Endothelial cell of umbilical vein (primary cell): ENCODE results near the gene SLC22A7. TPM values are rescaled to one million over a fixed set of nuclear protein-coding genes. Genes with fewer than 3 reads are reported as not detected.

Experiments used
- BruUV-seq: library from RNA; stranded (reverse); fragments of 400-500 nt; replicated peaks from 2 replicates; lab custom pipeline; 2021; lab: Mats Ljungman, UMichigan
- CTCF ChIA-PET: fragments of 300-600, 350-600 bp; sonication (Branson Sonifier 250); formaldehyde crosslinking; loops from one replicate; lab custom pipeline; 2021; ENCODE audit warnings: antibody characterized with exemption, inconsistent platforms; lab: Charles Lee
- POLR2A ChIA-PET: fragments of 300-600, 350-600 bp; sonication (Branson Sonifier 250); formaldehyde crosslinking; loops from one replicate; lab custom pipeline; 2021; ENCODE audit warnings: antibody characterized with exemption, inconsistent platforms; lab: Charles Lee
- DNase-seq: peaks from one replicate; pipeline ENCODE4 v3.0.0-alpha.2; 2011; ENCODE audit warnings: low read depth, low spot score
- FAIRE-seq: peaks from 2 replicates; lab custom pipeline; 2011; peaks lifted over from hg19 to GRCh38; lab: Jason Lieb, UNC
- H2AFZ ChIP-seq: 2 replicates; pipeline ENCODE4 v1.6.0; 2012; ENCODE audit warnings: low read depth, low read length, control low read depth, inconsistent platforms
- H3K27ac ChIP-seq: 2 replicates; pipeline ENCODE4 v1.5.1; 2011; ENCODE audit warnings: low read depth, mild to moderate bottlenecking, control low read depth, low read length, moderate library complexity; ENCODE audit not compliant: insufficient read depth
- H3K27me3 ChIP-seq, 2 experiments: 2 replicates each; pipeline versions ENCODE4 v1.6.0 to v1.6.1; 2011; ENCODE audit warnings: low read length in 2 of 2, mixed read lengths in 1 of 2; ENCODE audit not compliant: control insufficient read depth in 2 of 2, insufficient read depth in 2 of 2
- H3K36me3 ChIP-seq, 2 experiments: 2 replicates in 1 of 2; 3 replicates in 1 of 2; pipeline ENCODE4 v1.5.1; 2011; ENCODE audit warnings: low read length in 2 of 2, mild to moderate bottlenecking in 1 of 2, moderate library complexity in 1 of 2; ENCODE audit not compliant: control insufficient read depth in 2 of 2, insufficient read depth in 2 of 2; ENCODE audit errors: extremely low read depth in 1 of 2
- H3K4me1 ChIP-seq: 3 replicates; pipeline ENCODE4 v1.5.1; 2011; ENCODE audit warnings: mild to moderate bottlenecking, low read length; ENCODE audit not compliant: control insufficient read depth, insufficient read depth; ENCODE audit errors: extremely low read depth
- H3K4me2 ChIP-seq: 2 replicates; pipeline ENCODE4 v1.6.1; 2011; ENCODE audit warnings: low read length, control low read depth, mixed read lengths; ENCODE audit not compliant: insufficient read depth
- H3K4me3 ChIP-seq, 3 experiments: fragments of 200-600 bp in 1 of 3; sonication (generic), shearing (Covaris generic) in 1 of 3; replicated peaks in 1 of 3; 2 replicates each; pipeline ENCODE4 v1.5.1; 2011 to 2016; ENCODE audit warnings: control low read depth in 3 of 3, low read length in 3 of 3, mild to moderate bottlenecking in 2 of 3, inconsistent platforms in 1 of 3, low read depth in 1 of 3, moderate library complexity in 1 of 3; ENCODE audit not compliant: insufficient read depth in 1 of 3
- H3K79me2 ChIP-seq: 2 replicates; pipeline ENCODE4 v1.6.0; 2012; ENCODE audit warnings: low read length, inconsistent platforms; ENCODE audit not compliant: control insufficient read depth, insufficient read depth
- H3K9ac ChIP-seq: replicated peaks from 2 replicates; pipeline ENCODE3; 2011; ENCODE audit warnings: low read length, control low read depth; ENCODE audit not compliant: insufficient read depth; ENCODE audit errors: extremely low read depth
- H3K9me1 ChIP-seq: replicated peaks from 3 replicates; pipeline ENCODE4 v1.6.0; 2011; ENCODE audit warnings: mild to moderate bottlenecking, low read length; ENCODE audit not compliant: control insufficient read depth, insufficient read depth; ENCODE audit errors: extremely low read depth
- H3K9me3 ChIP-seq: replicated peaks from 2 replicates; pipeline ENCODE4 v1.5.1; 2012; ENCODE audit warnings: low read length, inconsistent platforms; ENCODE audit not compliant: control insufficient read depth, insufficient read depth
- H4K20me1 ChIP-seq: replicated peaks from 2 replicates; pipeline ENCODE3; 2011; ENCODE audit warnings: mild to moderate bottlenecking, low read length; ENCODE audit not compliant: control insufficient read depth, insufficient read depth; ENCODE audit errors: extremely low read depth
- EZH2 ChIP-seq: IDR thresholded peaks from 2 replicates; pipeline ENCODE4 v1.6.1; 2012; ENCODE audit warnings: borderline replicate concordance, low read depth, mild to moderate bottlenecking, moderate library complexity, low read length, inconsistent platforms; ENCODE audit not compliant: severe bottlenecking
- FOS ChIP-seq: IDR thresholded peaks from 2 replicates; pipeline ENCODE4 v1.6.1; 2011; ENCODE audit warnings: mild to moderate bottlenecking, low read length, moderate library complexity, borderline replicate concordance; ENCODE audit not compliant: insufficient read depth
- GATA2 ChIP-seq: IDR thresholded peaks from 2 replicates; pipeline ENCODE4 v1.7.0; 2011; ENCODE audit warnings: low read depth, mild to moderate bottlenecking, moderate library complexity, mixed read lengths, low read length; ENCODE audit not compliant: insufficient read length, insufficient read depth
- JUN ChIP-seq: IDR thresholded peaks from 2 replicates; pipeline ENCODE4 v1.6.1; 2011; ENCODE audit warnings: borderline replicate concordance, low read depth; ENCODE audit not compliant: insufficient read length, insufficient read depth
- MYC ChIP-seq: IDR thresholded peaks from one replicate; pipeline ENCODE4 v1.6.1; 2011; ENCODE audit warnings: mild to moderate bottlenecking, low read depth, low read length
- POLR2A ChIP-seq: IDR thresholded peaks from 2 replicates; pipeline ENCODE4 v1.6.1; 2012; ENCODE audit warnings: low read depth, mild to moderate bottlenecking, control low read depth, low read length
- POLR2AphosphoS5 ChIP-seq: IDR thresholded peaks from 2 replicates; pipeline ENCODE4 v1.6.1; 2012; ENCODE audit warnings: low read depth, mild to moderate bottlenecking, control low read depth, low read length, moderate library complexity; ENCODE audit not compliant: insufficient read depth
- dilution Hi-C: fragments of 300-500 bp; cut with MboI; formaldehyde crosslinking; loops from one replicate; pipeline ENCODE4 v1.15.0; 2019; ENCODE audit warnings: low sequenced_read_pairs; ENCODE audit not compliant: extremely low pct_ligation_motif_present
- intact Hi-C: fragments of 100-400 bp; cut with micrococcal nuclease; formaldehyde crosslinking; loops from one replicate; pipeline ENCODE4 v1.10.0; 2022
- polyA plus RNA-seq, 4 experiments: library from polyadenylated mRNA; depleted of rRNA in 3 of 4; stranded (reverse) in 3 of 4; unstranded in 1 of 4; fragments of >200 nt; gene quantifications; 2 replicates each; pipeline versions ENCODE4 v1.2.1 to v1.2.3, GENCODE V29; 2011 to 2012; ENCODE audit warnings: missing spikeins in 1 of 4
- total RNA-seq: library from RNA; stranded (reverse); gene quantifications from 2 replicates; pipeline ENCODE4 v1.2.3, GENCODE V29; 2021
- TF ChIP-seq, protein P1 (sequence below), 2 donors: IDR thresholded peaks; 1 replicate in 1 of 2; 2 replicates in 1 of 2; pipeline ENCODE4 v1.5.1; 2011; ENCODE audit warnings: low read length in 2 of 2, mild to moderate bottlenecking in 2 of 2, moderate library complexity in 2 of 2, control low read depth in 1 of 2, inconsistent platforms in 1 of 2, low read depth in 1 of 2; ENCODE audit not compliant: insufficient read depth in 1 of 2; ENCODE audit errors: extremely low read depth in 1 of 2
- TF ChIP-seq, protein P2 (sequence below): IDR thresholded peaks from 2 replicates; pipeline ENCODE4 v1.6.1; 2011; ENCODE audit not compliant: insufficient read depth, insufficient read length

Gene SLC22A7
- total and polyA plus RNA-seq, 2 donors (not counting 3 experiments of a cell fraction or from before 2014, with no cell fraction given) = not detected

DNA sequence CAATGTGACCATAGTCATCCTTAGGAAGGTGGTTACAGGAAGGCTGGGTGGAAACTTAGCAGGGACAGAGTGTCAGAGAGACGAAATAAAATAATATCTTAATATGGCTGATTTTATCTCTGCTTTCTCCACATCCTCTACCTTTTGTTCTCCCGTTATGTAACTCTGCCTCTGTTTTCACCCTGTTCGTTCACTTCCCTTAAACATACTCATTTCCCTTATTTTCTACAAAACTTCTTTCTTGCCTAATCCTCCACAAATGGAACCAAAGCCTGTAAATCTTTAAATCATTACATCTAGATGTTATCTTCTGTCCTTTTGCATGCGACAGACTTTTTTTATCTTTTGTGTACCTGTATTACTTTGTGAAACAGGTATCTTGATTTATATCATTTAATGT lies 33.8 kb downstream of the SLC22A7 start:
- Histone ChIP-seq H4K20me1 (no peaks in the 10 kb centered on the region), H2AFZ (no peak overlapping the region), H3K9ac (no peak overlapping the region), H3K4me3 (no peak overlapping the region), H3K79me2 (no peaks in the 10 kb centered on the region), H3K27me3 (no peaks in the 10 kb centered on the region), H3K4me2 (no peak overlapping the region), H3K4me1 (no peaks in the 10 kb centered on the region), H3K27ac (no peak overlapping the region), H3K9me3 (no peaks in the 10 kb centered on the region), H3K36me3 (no peaks in the 10 kb centered on the region), H3K9me1 (no peaks in the 10 kb centered on the region)
- TF ChIP-seq, protein P1, sequence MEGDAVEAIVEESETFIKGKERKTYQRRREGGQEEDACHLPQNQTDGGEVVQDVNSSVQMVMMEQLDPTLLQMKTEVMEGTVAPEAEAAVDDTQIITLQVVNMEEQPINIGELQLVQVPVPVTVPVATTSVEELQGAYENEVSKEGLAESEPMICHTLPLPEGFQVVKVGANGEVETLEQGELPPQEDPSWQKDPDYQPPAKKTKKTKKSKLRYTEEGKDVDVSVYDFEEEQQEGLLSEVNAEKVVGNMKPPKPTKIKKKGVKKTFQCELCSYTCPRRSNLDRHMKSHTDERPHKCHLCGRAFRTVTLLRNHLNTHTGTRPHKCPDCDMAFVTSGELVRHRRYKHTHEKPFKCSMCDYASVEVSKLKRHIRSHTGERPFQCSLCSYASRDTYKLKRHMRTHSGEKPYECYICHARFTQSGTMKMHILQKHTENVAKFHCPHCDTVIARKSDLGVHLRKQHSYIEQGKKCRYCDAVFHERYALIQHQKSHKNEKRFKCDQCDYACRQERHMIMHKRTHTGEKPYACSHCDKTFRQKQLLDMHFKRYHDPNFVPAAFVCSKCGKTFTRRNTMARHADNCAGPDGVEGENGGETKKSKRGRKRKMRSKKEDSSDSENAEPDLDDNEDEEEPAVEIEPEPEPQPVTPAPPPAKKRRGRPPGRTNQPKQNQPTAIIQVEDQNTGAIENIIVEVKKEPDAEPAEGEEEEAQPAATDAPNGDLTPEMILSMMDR (IDR thresholded peaks at IDR 0.05; ENCODE audit: extremely low read depth in 1 of 2, insufficient read depth in 1 of 2, low read depth in 1 of 2, low read length in 2 of 2) = no peak
- TF ChIP-seq JUN (no peak), FOS (no peak), POLR2AphosphoS5 (no peak), MYC (no peak), EZH2 (no peak), POLR2A (no peak), GATA2 (no peak)
- TF ChIP-seq, protein P2, sequence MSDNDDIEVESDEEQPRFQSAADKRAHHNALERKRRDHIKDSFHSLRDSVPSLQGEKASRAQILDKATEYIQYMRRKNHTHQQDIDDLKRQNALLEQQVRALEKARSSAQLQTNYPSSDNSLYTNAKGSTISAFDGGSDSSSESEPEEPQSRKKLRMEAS = no peak
- dilution Hi-C loops = no loop called here
- ChIA-PET CTCF (no interaction called here), POLR2A (no interaction called here)
- FAIRE-seq (no peak), DNase-seq (no peak)
- intact Hi-C loops = no loop called here
- BruUV-seq = no TSS peak
